PC-3 (cell line): ENCODE measurements around the gene POLR2L.

Experiments used
- EZH2 ChIP-seq: fragments of 300-600 bp; sonication (generic); IDR thresholded peaks from one replicate; pipeline ENCODE4 v1.6.1; 2017; ENCODE audit warnings: antibody characterized with exemption, mild to moderate bottlenecking, low read length; ENCODE audit not compliant: unreplicated experiment
- TF ChIP-seq, protein P1 (sequence below): fragments of 300-600 bp; sonication (generic); conservative IDR thresholded peaks from 2 replicates; pipeline ENCODE4 v1.5.1; 2017; ENCODE audit warnings: antibody characterized with exemption, low read depth, mild to moderate bottlenecking, low read length

GRCh38 chr11:886568-886967, 44.2 kb upstream of the POLR2L start:
- TF ChIP-seq, protein P1, sequence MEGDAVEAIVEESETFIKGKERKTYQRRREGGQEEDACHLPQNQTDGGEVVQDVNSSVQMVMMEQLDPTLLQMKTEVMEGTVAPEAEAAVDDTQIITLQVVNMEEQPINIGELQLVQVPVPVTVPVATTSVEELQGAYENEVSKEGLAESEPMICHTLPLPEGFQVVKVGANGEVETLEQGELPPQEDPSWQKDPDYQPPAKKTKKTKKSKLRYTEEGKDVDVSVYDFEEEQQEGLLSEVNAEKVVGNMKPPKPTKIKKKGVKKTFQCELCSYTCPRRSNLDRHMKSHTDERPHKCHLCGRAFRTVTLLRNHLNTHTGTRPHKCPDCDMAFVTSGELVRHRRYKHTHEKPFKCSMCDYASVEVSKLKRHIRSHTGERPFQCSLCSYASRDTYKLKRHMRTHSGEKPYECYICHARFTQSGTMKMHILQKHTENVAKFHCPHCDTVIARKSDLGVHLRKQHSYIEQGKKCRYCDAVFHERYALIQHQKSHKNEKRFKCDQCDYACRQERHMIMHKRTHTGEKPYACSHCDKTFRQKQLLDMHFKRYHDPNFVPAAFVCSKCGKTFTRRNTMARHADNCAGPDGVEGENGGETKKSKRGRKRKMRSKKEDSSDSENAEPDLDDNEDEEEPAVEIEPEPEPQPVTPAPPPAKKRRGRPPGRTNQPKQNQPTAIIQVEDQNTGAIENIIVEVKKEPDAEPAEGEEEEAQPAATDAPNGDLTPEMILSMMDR: no peak
- no peak for TF ChIP-seq EZH2
